HG03575 (cell line): ENCODE measurements around the gene NSL1.
"Not testable (repeated sequence)": the region's sequence is repeated elsewhere in the genome, so short reads cannot be mapped to it uniquely, and the experiment has no call there.

Experiments used
- ATAC-seq: cut with Tn5 transposase; IDR thresholded peaks from one replicate; pipeline ENCODE4 v1.9.1; 2021; ENCODE audit not compliant: unreplicated experiment, insufficient number of reproducible peaks, low FRiP score; ENCODE audit errors: extremely low read depth

The NSL1 gene

DNA sequence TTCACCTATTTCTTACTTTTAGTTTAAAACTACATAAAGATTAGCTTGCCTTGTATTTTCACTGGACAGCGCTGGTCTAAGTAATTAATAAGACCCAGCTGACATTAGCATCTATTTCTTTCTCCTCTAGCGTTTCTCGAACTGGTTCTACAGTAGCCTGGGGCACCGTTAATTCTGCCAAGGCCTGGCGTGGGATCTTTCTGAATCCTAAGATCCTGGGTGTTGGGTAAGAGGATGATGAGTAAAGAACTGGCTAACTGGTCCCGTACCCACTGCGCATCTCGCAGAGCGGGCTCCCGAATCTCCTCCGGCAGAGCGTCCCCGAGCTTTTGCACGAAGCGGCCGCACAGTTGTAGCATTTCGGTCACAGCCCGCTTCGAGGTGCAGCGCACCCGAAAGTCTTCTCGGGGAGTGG, 309 bp downstream of the NSL1 start:
- ATAC-seq = no peak

DNA sequence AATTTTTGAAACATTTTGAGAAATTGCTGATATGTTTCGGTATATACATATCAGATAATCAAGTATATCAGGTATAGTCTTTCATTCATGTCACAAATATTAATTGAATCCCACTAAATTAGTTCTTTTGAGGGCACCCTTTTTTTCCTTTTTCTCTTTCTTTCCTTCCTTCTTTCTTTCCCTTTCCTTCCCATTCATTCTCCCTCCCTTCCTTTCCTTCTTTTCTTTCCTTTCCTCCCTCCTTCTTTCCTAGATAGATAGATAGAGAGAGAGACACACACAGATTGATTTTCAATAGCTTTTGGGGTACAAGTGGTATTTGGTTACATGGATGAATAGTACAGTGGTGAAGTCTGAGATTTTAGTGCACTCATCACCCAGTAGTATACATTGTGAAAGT, 5.7 kb downstream of the NSL1 start:
- ATAC-seq = no peak

DNA sequence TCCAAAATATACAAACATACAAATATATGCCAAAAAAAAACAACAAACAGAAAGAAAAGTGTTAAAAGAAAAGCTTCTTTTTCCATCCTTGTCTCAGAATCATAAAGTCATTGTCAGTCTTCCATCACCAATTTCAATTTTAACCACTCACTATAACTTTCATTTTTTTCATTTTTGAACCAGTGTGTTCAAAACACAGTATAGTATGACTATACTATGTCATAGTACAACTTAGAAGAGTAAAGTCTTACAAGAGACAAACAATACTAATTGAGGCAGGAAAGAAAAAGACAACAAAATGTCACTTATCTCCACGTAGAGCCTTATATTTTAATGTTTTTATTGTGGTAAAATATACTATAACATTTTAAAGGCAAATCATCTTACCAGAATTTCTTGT, 7.6 kb downstream of the NSL1 start:
- ATAC-seq = no peak

DNA sequence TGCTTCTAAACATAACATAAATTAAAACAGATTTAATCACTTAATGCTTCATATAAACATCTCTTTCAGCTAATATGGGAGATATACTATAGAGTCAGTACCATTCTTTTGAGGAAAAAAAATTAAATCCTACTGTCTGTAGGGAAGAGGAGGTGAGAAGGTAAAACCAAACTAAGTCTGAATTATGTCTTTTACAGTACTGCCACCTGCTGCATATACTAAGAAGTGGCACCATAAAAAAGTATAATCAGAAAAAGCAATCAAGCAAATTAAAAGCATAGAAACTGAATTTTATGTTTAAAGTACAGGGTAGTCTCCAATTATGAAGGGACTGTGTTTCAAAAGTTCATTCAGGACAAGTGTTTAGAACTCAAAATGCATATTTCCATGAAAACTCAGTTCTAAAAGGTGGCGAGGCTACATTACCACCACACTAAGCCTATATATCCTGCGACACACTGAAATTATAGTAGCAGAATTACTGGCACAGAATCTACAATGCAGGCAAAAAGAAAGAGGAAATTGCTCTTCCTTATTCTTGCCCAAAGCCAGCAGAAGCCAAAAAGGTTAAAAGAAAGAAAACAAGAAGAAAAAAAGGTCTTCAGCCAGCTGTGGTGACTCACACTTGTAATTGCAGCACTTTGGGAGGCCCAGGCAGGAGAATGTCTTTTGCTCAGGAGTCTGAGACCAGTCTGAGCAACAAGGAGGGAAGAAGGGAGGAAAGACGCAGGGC, 9.0 kb downstream of the NSL1 start:
- ATAC-seq = no peak

DNA sequence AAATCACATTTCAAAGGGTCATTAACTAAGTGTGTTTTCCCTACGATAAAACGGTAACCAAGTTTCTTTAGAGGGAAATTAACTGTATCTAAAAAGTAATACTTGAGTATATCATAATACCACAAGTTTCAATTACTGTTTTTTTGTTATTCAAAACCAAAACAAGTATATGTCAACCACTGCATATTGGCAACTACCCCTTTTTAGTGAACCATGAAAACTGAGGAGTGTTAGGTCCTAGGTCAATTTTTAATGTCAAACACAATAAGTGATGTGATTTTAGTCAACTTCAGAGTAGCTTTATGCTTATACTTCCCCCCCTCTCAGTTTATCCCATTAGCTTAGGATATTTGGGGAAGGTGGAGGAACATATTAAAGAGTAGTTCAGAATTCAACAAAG, 10.4 kb downstream of the NSL1 start:
- no peak for ATAC-seq

DNA sequence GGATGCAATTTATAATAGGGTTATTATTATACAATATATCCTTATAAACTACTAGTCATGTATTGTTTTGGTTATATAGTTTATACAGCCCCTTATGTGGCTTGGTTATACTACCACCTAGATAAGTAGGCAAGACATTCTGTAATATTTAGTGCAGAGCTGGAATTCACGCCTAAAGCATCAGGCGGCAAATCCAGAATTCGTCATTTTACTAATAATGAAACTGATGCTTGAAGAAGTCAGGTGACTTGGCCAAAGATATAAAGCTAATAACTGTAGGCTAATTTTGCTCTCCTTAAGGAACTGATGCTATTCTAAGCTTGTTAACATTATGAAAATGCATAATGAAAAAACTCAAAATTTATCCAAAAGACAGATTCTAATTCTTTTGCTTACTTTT, 10.8 kb downstream of the NSL1 start:
- ATAC-seq = no peak

DNA sequence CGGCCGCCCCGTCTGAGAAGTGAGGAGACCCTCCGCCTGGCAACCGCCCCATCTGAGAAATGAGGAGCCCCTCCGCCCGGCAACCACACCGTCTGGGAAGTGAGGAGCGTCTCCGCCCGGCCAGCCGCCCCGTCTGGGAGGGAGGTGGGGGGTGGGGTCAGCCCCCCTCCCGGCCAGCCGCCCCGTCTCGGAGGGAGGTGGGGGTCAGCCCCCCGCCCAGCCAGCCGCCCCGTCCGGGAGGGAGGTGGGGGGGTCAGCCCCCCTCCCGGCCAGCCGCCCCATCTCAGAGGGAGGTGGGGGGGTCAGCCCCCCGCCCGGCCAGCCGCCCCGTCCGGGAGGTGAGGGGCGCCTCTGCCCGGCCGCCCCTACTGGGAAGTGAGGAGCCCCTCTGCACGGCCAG, 12.5 kb downstream of the NSL1 start:
- not testable (repeated sequence) for ATAC-seq

DNA sequence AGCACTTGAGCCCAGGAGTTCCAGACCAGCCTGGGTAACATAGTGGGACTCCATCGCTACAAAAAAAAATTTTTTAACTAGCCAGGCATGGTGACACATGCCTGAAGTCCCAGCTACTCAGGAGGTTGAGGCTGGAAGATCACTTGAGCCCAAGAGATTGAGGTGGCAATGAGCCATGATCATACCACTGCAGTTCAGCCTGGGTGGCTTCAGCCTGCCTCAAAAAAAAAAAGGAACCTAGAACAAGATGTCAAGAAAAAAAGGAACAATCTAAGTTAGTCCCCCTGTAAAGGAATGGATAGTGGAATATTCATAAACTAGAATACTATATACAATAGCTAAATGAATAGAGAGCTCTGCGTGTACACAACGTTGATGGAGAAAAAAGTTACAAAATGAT, 14.4 kb downstream of the NSL1 start:
- ATAC-seq = no peak

DNA sequence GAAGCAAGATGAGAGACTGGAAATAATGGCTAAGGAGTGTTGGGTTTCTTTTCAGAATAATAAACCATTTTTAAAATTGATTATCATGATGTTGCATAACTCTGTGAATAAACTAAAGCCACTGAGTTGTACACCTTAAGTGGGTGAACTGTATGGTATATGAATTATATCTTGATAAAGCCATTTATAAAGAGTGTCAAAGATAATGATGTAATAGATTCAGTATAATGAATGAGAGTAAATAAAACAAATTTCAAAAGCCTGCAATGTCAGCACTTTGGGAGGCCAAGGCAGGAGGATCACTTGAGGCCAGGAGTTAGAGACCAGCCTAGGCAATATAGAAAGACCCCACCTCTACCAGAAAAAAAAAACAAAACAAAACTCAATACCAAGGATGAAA, 16.3 kb downstream of the NSL1 start:
- no peak for ATAC-seq

DNA sequence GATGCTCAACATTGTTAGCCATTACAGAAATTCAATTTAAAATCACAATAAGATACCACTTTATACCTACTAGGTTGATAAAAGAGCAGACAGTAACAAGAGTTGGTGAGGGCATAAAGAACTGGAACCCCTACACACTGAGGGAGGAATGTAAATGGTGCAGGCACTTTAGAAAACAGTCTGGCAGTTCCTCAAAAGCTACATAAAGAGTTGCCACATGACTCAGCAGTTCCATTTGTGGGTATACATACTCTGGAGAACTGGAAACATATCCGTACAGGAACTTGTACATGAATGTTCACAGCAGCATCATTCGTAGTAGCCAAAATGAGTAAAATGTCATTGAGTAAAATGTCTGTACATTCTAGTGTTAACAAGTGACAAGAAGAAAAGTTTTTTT, 17.0 kb downstream of the NSL1 start:
- ATAC-seq = no peak

DNA sequence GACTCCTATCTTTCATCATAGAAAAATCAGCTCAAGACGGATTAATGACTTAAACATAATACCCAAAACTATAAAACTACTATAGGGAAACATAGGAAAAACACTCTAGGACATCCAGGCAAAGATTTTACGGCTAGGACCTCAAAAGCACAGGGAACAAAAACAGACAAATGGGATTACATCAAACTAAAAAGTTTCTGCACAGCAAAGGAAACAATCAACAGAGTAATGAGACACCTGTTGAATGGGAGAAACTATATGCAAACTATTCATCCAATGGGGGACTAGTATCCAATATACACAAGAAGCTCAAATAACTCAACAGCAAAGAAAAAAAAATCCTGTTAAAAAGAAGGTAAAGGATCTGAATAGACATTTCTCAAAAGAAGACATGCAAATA, 18.6 kb downstream of the NSL1 start:
- no peak for ATAC-seq

DNA sequence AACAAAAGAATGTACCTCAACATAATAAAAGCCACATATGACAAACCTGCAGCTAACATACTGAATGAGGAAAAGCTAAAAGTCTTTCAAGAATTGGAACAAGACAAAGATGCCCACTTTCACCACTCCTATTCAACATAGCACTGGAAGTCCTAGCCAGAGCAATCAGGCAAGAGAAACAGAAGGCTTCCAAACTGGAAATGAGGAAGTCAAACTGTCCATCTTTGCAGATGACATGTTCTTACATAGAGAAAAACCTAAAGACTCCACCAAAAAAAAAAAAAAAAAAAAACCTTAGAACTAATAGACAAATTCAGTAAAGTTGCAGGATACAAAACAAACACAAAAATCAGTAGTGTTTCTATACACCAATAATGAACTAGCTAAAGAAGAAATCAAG, 20.2 kb downstream of the NSL1 start:
- ATAC-seq = no peak

DNA sequence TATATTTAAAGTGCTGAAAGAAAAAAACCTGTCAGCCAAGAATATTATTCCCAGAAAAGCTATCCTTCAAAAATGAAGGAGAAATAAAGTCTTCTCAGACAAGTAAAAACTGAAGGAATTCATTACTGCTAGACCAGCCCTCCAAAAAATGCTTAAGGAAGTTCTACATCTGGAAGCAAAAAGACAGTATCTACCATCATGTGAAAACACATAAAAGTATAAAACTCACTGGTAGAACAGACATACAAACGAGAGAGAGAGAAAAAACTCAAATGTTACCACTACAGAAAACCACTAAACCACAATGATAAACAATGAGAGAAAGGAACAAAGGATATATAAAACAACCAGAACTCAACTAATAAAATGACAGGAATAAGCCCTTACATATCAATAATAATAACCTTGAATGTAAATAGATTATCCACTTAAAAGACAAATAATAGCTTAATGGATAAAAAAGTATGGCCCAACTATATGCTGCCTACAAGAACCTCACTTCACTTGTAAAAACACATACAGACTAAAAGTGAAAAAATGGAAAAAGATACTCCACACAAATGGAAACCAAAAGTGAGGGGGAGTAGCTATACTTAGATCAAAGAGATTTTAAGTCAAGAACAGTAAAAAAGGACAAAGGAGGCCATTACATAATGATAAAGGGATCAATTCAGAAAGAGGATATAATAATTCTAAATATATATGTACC, 22.0 kb downstream of the NSL1 start:
- ATAC-seq = no peak

DNA sequence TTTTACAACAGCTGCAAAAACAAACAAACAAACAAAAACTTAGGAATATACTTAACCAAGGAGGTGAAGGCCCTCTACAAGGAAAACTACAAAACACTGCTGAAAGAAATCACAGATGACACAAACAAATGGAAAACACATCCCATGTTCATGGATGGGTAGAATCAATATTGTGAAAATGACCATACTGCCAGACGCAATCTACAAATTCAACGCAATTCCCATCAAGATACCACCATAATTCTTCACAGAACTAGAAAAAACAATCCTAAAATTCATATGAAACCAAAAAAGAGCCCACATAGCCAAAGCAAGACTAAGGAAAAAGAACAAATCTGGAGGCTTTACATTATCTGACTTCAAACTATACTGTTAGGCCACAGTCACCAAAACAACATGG, 24.8 kb downstream of the NSL1 start:
- not testable (repeated sequence) for ATAC-seq

DNA sequence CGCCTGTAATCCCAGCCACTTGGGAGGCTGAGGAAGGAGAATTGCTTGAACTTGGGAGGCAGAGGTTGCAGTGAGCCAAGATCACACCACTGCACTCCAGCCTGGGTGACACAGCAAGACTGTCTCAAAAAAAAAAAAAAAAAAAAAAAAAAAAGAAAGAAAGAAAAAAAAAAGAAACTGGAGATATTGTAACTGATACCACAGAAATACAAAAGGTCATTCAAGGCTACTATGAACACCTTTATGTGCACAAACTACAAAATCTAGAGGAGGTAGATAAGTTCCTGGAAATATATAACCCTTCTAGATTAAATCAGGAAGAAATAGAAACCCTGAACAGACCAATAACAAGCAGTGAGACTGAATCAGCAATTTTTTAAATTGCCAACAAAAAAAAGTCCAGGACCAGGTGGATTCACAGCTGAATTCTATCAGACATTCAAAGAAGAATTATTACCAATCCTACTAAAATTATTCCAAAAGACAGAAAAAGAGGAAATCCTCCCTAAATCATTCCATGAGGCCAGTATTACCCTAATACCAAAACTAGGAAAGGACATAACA, 26.8 kb downstream of the NSL1 start:
- not testable (repeated sequence) for ATAC-seq

DNA sequence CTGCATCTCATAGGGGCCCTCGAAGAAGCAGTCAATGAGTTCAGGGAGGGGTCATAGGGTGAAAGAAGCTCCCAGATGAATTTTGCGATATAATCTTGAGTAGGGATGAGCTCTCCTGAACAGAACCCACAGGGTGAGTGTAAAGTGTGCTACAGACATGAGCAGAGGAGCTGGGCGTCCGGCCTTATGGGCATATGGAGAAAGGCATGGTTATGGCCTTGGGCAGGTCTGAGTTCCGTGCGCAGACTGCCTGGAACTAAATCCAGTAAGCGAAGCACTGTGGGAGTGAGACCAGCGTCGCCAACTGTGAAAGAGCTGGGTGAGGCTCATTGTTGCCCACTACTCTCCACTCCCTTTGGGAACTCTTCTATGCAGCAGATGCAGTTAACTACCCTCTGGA, 28.7 kb downstream of the NSL1 start:
- ATAC-seq = no peak

DNA sequence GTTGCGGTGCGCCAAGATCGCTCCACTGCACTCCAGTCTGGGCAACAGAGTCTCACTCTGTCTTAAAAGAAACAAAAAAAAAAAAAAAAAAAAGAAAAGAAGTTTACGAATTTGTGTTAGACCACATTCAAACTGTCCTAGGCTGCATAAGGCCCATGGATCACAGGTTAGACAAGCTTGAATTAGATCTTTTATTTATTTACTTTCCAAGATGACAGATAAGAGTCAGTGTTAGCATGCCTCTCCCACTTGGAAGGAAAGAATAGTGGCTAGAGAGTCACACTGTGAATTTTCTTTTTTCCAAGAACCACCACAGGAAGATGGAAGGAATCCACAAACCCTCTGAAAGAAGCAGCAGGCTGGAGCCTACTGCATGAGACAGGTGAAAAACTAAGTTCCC, 29.3 kb downstream of the NSL1 start:
- ATAC-seq = no peak

DNA sequence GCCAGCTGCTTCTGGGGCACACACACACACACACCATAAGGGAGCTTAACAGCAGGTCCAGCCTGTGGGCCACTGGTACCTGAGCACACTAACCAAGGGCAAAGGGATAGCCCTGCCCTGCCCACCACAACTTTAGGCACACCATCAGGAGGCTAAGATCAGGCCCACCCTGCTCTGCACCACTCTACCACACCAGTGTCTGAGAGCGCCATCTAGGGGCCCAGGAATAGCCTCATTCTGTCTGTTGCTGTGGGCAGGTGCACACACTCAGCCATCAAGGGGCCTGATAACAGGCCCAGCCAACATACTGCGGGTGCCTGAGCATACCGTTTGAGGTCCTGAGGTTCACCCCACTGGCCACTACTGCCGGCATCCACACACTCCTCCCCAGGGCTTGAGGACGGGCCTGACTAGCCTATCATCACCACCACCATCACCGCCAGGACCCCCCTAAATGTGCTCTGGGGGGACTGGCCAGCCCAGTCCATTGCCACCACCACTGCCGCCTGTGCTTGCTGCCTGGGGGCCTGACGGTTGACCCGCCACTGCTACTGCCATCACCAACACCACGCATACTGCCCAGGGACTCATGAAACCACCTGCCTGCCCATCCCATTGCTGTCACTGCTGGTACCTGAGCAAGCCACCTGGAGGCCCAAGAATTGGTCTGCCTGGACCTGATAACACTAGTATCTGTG, 31.3 kb downstream of the NSL1 start:
- no peak for ATAC-seq

DNA sequence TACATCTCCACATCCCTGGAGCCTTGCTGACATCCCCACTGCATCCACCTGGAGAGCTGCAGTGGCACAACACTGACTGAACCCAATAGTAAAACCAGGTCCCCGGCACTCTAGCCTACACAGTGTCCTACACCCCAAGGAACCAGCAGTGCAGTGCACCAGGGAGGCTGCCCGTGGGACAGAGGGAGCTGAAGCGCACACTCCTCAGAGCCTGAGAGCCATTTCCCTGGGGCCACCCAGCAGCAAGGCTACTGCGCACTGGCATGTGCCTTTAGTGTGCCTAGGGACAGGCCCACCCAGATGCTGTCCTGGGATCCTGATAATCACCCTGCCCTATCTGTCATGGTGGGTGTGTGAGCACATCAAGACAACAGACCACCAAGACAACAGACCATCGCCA, 31.9 kb downstream of the NSL1 start:
- no peak for ATAC-seq

DNA sequence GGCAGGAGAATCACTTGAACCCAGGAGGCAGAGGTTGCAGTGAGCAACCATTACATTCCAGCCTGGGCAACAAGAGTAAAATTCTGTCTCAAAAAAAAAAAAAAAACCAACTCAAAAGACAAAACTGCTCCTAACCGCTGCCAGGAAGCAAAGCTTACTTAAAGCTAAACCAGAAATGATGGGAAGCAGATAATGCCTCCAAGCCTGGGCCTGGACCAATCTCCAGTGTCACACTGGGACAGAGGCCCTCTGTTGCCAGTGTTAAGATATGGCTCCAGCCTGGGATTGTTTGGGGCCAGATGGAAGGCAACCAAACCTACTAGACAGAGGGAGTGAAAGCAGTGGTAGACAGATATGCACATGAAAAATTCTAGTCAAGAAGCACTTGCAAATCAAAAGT, 36.9 kb downstream of the NSL1 start:
- ATAC-seq = no peak
